ENCODE measurements around the gene KCNK7.

KCNK7 gene

GRCh38 chr11:65611758-65612603, 16.4 kb upstream of the KCNK7 start:
- peak overlapping the region; percentile 85 for H3K4me2 ChIP-seq (ENCODE audit: low read length)
- H3K4me1 ChIP-seq: peaks cover 5% of the 10 kb centered on the region
- H3K27me3 ChIP-seq (ENCODE audit: control insufficient read depth, insufficient read depth, low read length): no peaks in the 10 kb centered on the region
- H3K36me3 ChIP-seq (ENCODE audit: control insufficient read depth, insufficient read depth, low read length): no peaks in the 10 kb centered on the region
- H3K9ac ChIP-seq: no peak overlapping the region
- no peak for TF ChIP-seq CTCF (IDR thresholded peaks at IDR 0.05)
- H2AFZ ChIP-seq: no peak overlapping the region
- no peaks in the 10 kb centered on the region for H3K79me2 ChIP-seq
- peak overlapping the region; percentile 27 for H3K4me3 ChIP-seq (ENCODE audit: low read depth, low read length)
- no peak overlapping the region for H3K27ac ChIP-seq
- no peaks in the 10 kb centered on the region for H3K9me3 ChIP-seq (ENCODE audit: control insufficient read depth, low read length)

GRCh38 chr11:65611028-65611757, 15.6 kb upstream of the KCNK7 start:
- H3K4me3 ChIP-seq (ENCODE audit: low read depth, low read length): no peak overlapping the region
- no peaks in the 10 kb centered on the region for H3K9me3 ChIP-seq (ENCODE audit: control insufficient read depth, low read length)
- no peak overlapping the region for H2AFZ ChIP-seq
- H3K27ac ChIP-seq: peak overlapping the region; percentile 54
- no peak overlapping the region for H3K4me2 ChIP-seq (ENCODE audit: low read length)
- no peaks in the 10 kb centered on the region for H3K79me2 ChIP-seq
- no peaks in the 10 kb centered on the region for H3K4me1 ChIP-seq
- no peak overlapping the region for H3K9ac ChIP-seq
- H3K36me3 ChIP-seq (ENCODE audit: control insufficient read depth, insufficient read depth, low read length): no peaks in the 10 kb centered on the region
- no peaks in the 10 kb centered on the region for H3K27me3 ChIP-seq (ENCODE audit: control insufficient read depth, insufficient read depth, low read length)
- no peak for TF ChIP-seq CTCF (IDR thresholded peaks at IDR 0.05)

GRCh38 chr11:65610404-65610803, 14.8 kb upstream of the KCNK7 start:
- Histone ChIP-seq H3K9ac (no peak overlapping the region), H3K27ac (peak overlapping the region; percentile 54), H3K4me3 (ENCODE audit: low read depth, low read length) (no peak overlapping the region), H3K9me3 (ENCODE audit: control insufficient read depth, low read length) (no peaks in the 10 kb centered on the region), H3K4me1 (no peaks in the 10 kb centered on the region), H3K4me2 (ENCODE audit: low read length) (no peak overlapping the region), H2AFZ (no peak overlapping the region), H3K79me2 (no peaks in the 10 kb centered on the region), H3K27me3 (ENCODE audit: control insufficient read depth, insufficient read depth, low read length) (no peaks in the 10 kb centered on the region), H3K36me3 (ENCODE audit: control insufficient read depth, insufficient read depth, low read length) (no peaks in the 10 kb centered on the region)
- TF ChIP-seq CTCF (IDR thresholded peaks at IDR 0.05): no peak

- Histone ChIP-seq H2AFZ (no peak overlapping the region), H3K4me3 (ENCODE audit: low read depth, low read length) (no peak overlapping the region), H3K27me3 (ENCODE audit: control insufficient read depth, insufficient read depth, low read length) (no peaks in the 10 kb centered on the region), H3K36me3 (ENCODE audit: control insufficient read depth, insufficient read depth, low read length) (no peaks in the 10 kb centered on the region), H3K79me2 (no peaks in the 10 kb centered on the region), H3K4me2 (ENCODE audit: low read length) (no peak overlapping the region), H3K9ac (no peak overlapping the region), H3K4me1 (no peaks in the 10 kb centered on the region), H3K27ac (peak overlapping the region; percentile 15), H3K9me3 (ENCODE audit: control insufficient read depth, low read length) (no peaks in the 10 kb centered on the region)
- no peak for TF ChIP-seq CTCF (IDR thresholded peaks at IDR 0.05)
Measured at GRCh38 chr11:65609665-65610064, 14.1 kb upstream of the KCNK7 start.
